Kidney capillary endothelial cell (primary cell): Measurements from ENCODE around the gene ZNF791.
A peak's percentile ranks its signal among the peaks of the same experiment; 100 is the strongest.
"Not testable (repeated sequence)": the region's sequence is repeated elsewhere in the genome, so short reads cannot be mapped to it uniquely, and the experiment has no call there.

Experiments used
- DNase-seq: peaks from one replicate; pipeline ENCODE4 v3.0.0-alpha.2; 2018; ENCODE audit warnings: low spot score

The ZNF791 gene

GRCh38 chr19:12629215-12629614 lies 18.5 kb downstream of the ZNF791 start:
- DNase-seq, result no peak

GRCh38 chr19:12636631-12637030 lies 25.9 kb downstream of the ZNF791 start:
- DNase-seq, result no peak

GRCh38 chr19:12638611-12639182 lies 28.0 kb downstream of the ZNF791 start:
- no peak for DNase-seq

- peak; percentile 63 for DNase-seq
These were observed 29.3 kb downstream of the ZNF791 start for GRCh38 chr19:12639901-12640613.

- DNase-seq, result no peak
These were observed 30.7 kb downstream of the ZNF791 start for GRCh38 chr19:12641456-12641855.

- DNase-seq, result no peak
These were observed 31.8 kb downstream of the ZNF791 start for GRCh38 chr19:12642506-12642905.

- DNase-seq, result not testable (repeated sequence)
These were observed 33.0 kb downstream of the ZNF791 start for GRCh38 chr19:12643716-12644115.

- DNase-seq, result no peak
These were observed 35.8 kb downstream of the ZNF791 start for GRCh38 chr19:12646551-12646950.

- no peak for DNase-seq
These were observed 36.3 kb downstream of the ZNF791 start for GRCh38 chr19:12647047-12647446.

GRCh38 chr19:12647490-12648071 lies 36.9 kb downstream of the ZNF791 start:
- DNase-seq, result peak; percentile 31

- no peak for DNase-seq
These were observed 37.4 kb downstream of the ZNF791 start for GRCh38 chr19:12648088-12648487.

GRCh38 chr19:12649941-12650340 lies 39.2 kb downstream of the ZNF791 start:
- no peak for DNase-seq

GRCh38 chr19:12652219-12652618 lies 41.5 kb downstream of the ZNF791 start:
- no peak for DNase-seq

GRCh38 chr19:12655546-12655945 lies 44.8 kb downstream of the ZNF791 start:
- no peak for DNase-seq

GRCh38 chr19:12656899-12657571 lies 46.3 kb downstream of the ZNF791 start:
- DNase-seq, result no peak

- DNase-seq, result no peak
These were observed 47.2 kb downstream of the ZNF791 start for GRCh38 chr19:12657966-12658365.

- no peak for DNase-seq
These were observed 50.3 kb downstream of the ZNF791 start for GRCh38 chr19:12660980-12661379.

- DNase-seq, result no peak
These were observed 53.9 kb downstream of the ZNF791 start for GRCh38 chr19:12664406-12665280.

GRCh38 chr19:12665281-12665573 lies 54.5 kb downstream of the ZNF791 start:
- no peak for DNase-seq

GRCh38 chr19:12665671-12666264 lies 55.0 kb downstream of the ZNF791 start:
- DNase-seq, result no peak

GRCh38 chr19:12666265-12667048 lies 55.7 kb downstream of the ZNF791 start, which contains the start of the genes MAN2B1 and WDR83:
MAN2B1 (minus strand) TSS chr19:12666742; CDS start chr19:12666701, 41 bp downstream.
WDR83 (plus strand) TSS chr19:12666807; CDS start chr19:12669791, 2,984 bp downstream.
- peak; percentile 55 for DNase-seq
